ENCODE results near the gene ACAD8.

ACAD8 gene

GRCh38 chr11:134253188-134253993 lies at the start of gene ACAD8, which contains the start of gene THYN1:
TSS of gene ACAD8 (plus strand) at chr11:134253568. CDS start at chr11:134253601, 33 bp downstream.
TSS of gene THYN1 (minus strand) at chr11:134253352. CDS start at chr11:134252882, 470 bp downstream.
- Mint-ChIP-seq H3K4me1 (peaks cover 43% of the 10 kb centered on the region), H3K27ac (peak within 1 kb of the TSS; percentile 89 to 91), H3K27me3 (no peaks in the 10 kb centered on the region), H3K9me3 (no peaks in the 10 kb centered on the region), H3K4me3 (peak within 1 kb of the TSS; percentile 88 to 91)
- DNase-seq (peak; percentile 95 to 97), ATAC-seq (peak; percentile 99)

DNA sequence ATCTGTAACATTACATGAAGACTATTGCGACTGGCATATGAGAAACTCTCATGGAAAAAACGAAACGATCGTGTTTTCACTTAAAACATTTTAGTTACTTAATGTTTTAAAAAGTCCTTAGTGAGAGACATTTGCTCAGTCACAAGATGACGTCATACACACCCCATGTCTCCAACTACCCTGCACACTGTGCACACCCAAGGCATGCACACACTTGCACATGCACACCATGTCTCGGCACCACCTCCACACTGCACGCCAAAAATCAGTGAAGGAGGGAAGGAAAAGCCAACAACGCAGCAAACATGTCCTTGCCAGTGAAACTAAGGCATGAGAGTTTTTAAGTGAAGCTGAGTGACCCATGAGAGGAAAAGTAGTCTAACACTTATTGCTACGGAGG lies 47.6 kb upstream of the ACAD8 start:
- no peaks in the 10 kb centered on the region for H3K27me3 Mint-ChIP-seq
- no peak overlapping the region for H3K27ac Mint-ChIP-seq
- no peaks in the 10 kb centered on the region for H3K4me1 Mint-ChIP-seq
- H3K9me3 Mint-ChIP-seq = no peaks in the 10 kb centered on the region
- H3K4me3 Mint-ChIP-seq = no peak overlapping the region
- no peak for DNase-seq
- ATAC-seq = no peak

GRCh38 chr11:134206185-134206584 lies 47.2 kb upstream of the ACAD8 start:
- Mint-ChIP-seq H3K27ac (no peak overlapping the region), H3K4me3 (no peak overlapping the region), H3K27me3 (no peaks in the 10 kb centered on the region), H3K4me1 (no peaks in the 10 kb centered on the region), H3K9me3 (no peaks in the 10 kb centered on the region)
- DNase-seq (no peak), ATAC-seq (no peak)

- Mint-ChIP-seq H3K27ac (no peak overlapping the region), H3K4me1 (no peaks in the 10 kb centered on the region)
- DNase-seq = peak; percentile 61 to 67
These were observed 45.7 kb upstream of the ACAD8 start for GRCh38 chr11:134207538-134208239.

DNA sequence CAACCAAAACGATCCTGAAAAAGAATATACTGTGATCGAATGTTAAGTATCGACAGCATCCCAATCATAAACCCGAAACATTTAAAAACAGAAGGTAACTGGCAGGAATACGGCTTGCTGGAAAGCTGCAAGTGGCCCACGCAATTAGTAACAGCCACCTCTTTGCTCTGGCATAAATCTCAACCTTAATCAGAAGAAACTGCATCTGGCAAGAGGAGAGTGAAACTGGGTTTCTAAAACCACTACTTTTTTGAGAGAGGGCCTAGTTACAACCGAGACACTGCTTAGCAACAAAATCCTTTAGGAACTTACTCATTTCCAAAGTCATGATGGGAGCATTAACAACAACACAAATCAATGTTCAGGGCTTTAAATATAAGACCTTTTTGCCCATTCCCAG lies 37.5 kb upstream of the ACAD8 start:
- Mint-ChIP-seq H3K27me3 (no peaks in the 10 kb centered on the region), H3K27ac (no peak overlapping the region), H3K9me3 (no peaks in the 10 kb centered on the region), H3K4me1 (peaks cover 35% of the 10 kb centered on the region), H3K4me3 (no peak overlapping the region)
- DNase-seq (no peak), ATAC-seq (no peak)

More at GRCh38 chr11:134207538-134208239, 45.7 kb upstream of the ACAD8 start:
- Mint-ChIP-seq H3K27me3 (no peaks in the 10 kb centered on the region), H3K9me3 (no peaks in the 10 kb centered on the region), H3K4me3 (no peak overlapping the region)
- ATAC-seq = no peak

- no peak for DNase-seq
- no peaks in the 10 kb centered on the region for H3K27me3 Mint-ChIP-seq
- no peak for ATAC-seq
- no peak overlapping the region for H3K4me3 Mint-ChIP-seq
- no peak overlapping the region for H3K27ac Mint-ChIP-seq
- peaks cover 44% of the 10 kb centered on the region for H3K4me1 Mint-ChIP-seq
- no peaks in the 10 kb centered on the region for H3K9me3 Mint-ChIP-seq
These were observed 36.6 kb upstream of the ACAD8 start for GRCh38 chr11:134216816-134217215.

GRCh38 chr11:134223121-134223520 lies 30.2 kb upstream of the ACAD8 start:
- H3K9me3 Mint-ChIP-seq = no peaks in the 10 kb centered on the region
- peak overlapping the region; percentile 98 to 99 for H3K27ac Mint-ChIP-seq
- peaks cover 64% of the 10 kb centered on the region for H3K4me1 Mint-ChIP-seq
- ATAC-seq (no peak), DNase-seq (peak in 1 of 2 donors; percentile 11)
- H3K4me3 Mint-ChIP-seq = peak overlapping the region; percentile 95 to 100
- H3K27me3 Mint-ChIP-seq = no peaks in the 10 kb centered on the region

- peak; percentile 94 to 96 for DNase-seq
- Mint-ChIP-seq H3K27me3 (no peaks in the 10 kb centered on the region), H3K9me3 (no peaks in the 10 kb centered on the region), H3K4me3 (peak within 1 kb of the TSS; percentile 95 to 100), H3K4me1 (peaks cover 68% of the 10 kb centered on the region), H3K27ac (peak within 1 kb of the TSS; percentile 98 to 99)
- ATAC-seq = peak; percentile 85
These were observed 29.3 kb upstream of the ACAD8 start, which contains the start of the genes NCAPD3 and VPS26B for GRCh38 chr11:134223836-134224709. TSS of gene NCAPD3 (minus strand) at chr11:134223967. CDS start at chr11:134223926, 41 bp downstream. TSS of gene VPS26B (plus strand) at chr11:134224671. CDS start at chr11:134225123, 452 bp downstream.

DNA sequence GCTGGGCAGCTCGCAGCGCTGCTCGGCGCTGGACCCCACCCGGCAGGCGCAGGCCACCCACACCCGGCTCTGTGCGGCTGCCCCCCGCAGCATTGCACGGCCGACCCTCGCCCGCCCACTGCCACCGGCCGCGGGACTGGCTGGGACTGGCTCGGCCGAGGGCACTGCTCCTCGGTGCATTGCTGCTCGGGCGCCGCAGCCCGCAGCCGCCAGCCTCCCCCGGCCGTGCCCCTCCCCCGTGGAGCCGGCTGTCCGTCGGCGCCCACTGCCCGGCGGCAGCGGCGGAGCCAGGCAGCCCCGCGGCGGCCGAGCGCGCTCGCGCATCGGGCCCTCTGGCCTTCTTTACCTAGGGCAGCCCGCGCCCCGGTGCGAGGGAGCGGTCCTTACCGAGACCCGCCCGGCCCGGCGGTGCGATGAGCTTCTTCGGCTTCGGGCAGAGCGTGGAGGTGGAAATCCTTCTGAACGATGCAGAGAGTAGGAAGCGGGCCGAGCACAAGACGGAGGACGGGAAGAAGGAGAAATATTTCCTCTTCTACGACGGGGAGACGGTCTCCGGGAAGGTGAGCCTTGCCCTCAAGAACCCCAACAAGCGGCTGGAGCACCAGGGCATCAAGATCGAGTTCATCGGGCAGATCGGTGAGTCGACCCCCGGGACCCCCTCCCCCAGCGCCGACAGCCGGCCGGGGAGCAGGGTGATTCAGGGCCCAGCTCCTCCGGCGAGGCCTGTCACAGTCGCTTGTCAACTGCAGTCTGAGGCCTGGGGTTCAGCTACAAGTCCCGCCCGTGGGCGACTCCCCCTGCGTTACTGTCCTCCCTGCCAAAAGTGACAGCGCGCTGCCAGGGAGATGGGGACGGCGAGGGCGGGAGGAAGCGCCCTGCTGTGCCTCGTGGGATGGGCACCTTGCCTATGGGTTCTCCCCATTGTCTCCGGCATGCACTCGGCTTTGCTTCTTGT lies 28.4 kb upstream of the ACAD8 start:
- Mint-ChIP-seq H3K9me3 (no peaks in the 10 kb centered on the region), H3K27ac (peak overlapping the region; percentile 86 to 96), H3K4me3 (peak overlapping the region; percentile 95), H3K4me1 (peaks cover 77% of the 10 kb centered on the region), H3K27me3 (no peaks in the 10 kb centered on the region)
- ATAC-seq (peak; percentile 56), DNase-seq (peak; percentile 68 to 72)

DNA sequence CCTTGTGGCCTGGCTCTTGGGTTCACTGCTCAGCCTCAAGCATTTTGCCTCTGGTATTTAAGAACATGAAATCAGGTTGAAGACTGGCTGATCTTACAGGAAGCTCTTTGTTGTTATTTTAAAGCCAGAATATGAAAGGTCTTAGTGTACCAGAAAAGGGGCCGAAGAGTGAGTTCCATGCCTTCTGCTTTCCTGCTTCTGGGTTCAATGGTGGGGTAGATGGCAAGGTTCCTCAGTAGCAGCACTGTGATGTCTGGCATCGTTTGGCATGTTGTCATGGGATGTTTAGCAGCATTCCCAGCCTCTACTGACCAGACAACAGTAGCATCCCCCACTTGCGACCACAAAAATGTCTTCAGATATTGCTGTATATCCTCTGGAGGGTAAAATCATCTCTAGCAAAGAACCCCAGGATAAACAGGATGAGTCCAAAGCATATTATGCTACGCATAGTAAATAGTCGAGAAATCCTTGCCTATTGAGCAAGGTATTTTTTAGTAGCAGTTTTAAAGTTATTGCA lies 26.5 kb upstream of the ACAD8 start:
- H3K27me3 Mint-ChIP-seq = no peaks in the 10 kb centered on the region
- peaks cover 77% of the 10 kb centered on the region for H3K4me1 Mint-ChIP-seq
- H3K9me3 Mint-ChIP-seq = no peaks in the 10 kb centered on the region
- DNase-seq = no peak
- ATAC-seq = no peak
- peak overlapping the region; percentile 94 to 95 for H3K4me3 Mint-ChIP-seq
- peak overlapping the region in 1 of 2 donors; percentile 65 for H3K27ac Mint-ChIP-seq

- ATAC-seq (peak; percentile 21), DNase-seq (peak; percentile 7 to 29)
- H3K4me1 Mint-ChIP-seq = peaks cover 76% of the 10 kb centered on the region
- H3K27me3 Mint-ChIP-seq = no peaks in the 10 kb centered on the region
- H3K27ac Mint-ChIP-seq = peak overlapping the region in 1 of 2 donors; percentile 68
- no peaks in the 10 kb centered on the region for H3K9me3 Mint-ChIP-seq
- H3K4me3 Mint-ChIP-seq = peak overlapping the region; percentile 4 to 32
These were observed 24.7 kb upstream of the ACAD8 start for GRCh38 chr11:134228625-134229024.

- no peak for ATAC-seq
- peaks cover 76% of the 10 kb centered on the region for H3K4me1 Mint-ChIP-seq
- DNase-seq = no peak
- H3K9me3 Mint-ChIP-seq = no peaks in the 10 kb centered on the region
- H3K27me3 Mint-ChIP-seq = no peaks in the 10 kb centered on the region
- peak overlapping the region; percentile 5 for H3K4me3 Mint-ChIP-seq
- H3K27ac Mint-ChIP-seq = no peak overlapping the region
These were observed 24.1 kb upstream of the ACAD8 start for GRCh38 chr11:134229126-134229790.

DNA sequence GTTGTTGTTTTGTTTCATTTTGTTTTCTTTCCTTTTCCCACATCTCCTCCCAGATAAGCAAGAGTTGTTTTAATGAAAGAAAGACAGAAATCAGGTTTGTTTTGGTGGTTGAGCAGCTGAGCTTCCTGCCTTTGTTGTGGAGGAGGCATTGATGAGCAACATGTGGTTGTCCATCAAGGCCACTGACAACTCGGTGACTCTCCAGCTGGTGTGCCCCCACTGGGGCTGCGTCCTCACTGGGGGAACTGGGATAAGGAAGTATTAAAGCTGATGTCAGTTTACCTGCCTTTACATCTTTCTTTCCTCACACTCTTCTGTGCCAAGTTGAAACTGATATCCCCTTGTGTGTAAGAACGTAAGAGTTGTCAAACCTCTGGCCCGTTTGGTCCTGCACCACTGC lies 23.0 kb upstream of the ACAD8 start:
- Mint-ChIP-seq H3K4me1 (peaks cover 76% of the 10 kb centered on the region), H3K27ac (no peak overlapping the region), H3K9me3 (no peaks in the 10 kb centered on the region), H3K27me3 (no peaks in the 10 kb centered on the region), H3K4me3 (no peak overlapping the region)
- no peak for DNase-seq
- ATAC-seq = peak; percentile 31

Data from stimulated activated naive CD8-positive, alpha-beta T cell treated with anti-CD3 and anti-CD28 coated beads, Interleukin-15, amount 100 ng/mL, for 72 hours (primary cell).